ENCODE measurements around the gene FAF2. TPM values are rescaled to one million over a fixed set of nuclear protein-coding genes. Genes with fewer than 3 reads are reported as not detected.

Gene FAF2
- total and polyA plus RNA-seq, 4 donors = 12.7 to 28.3 (median 16.5) TPM

DNA sequence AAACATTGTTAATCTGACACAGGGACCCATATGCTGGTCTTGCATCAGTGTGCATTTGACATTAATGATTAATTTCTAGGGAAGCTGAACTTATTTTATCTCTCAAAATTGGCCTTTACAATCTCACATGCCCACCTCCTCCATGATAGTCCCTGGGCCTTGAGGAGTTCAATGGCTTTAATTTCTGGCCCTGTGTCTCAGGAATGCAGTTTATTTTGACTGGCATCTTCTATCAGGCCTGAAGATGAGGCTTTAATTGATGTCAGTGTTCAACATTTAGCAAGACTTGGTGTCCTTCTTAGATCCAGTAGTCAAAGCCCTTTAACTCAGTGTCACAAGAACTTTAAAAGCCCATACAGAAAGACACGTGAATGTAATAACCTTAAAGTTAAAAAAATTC lies 21.3 kb upstream of the FAF2 start:
- WGBS = 73% methylated on average over 1 of the region's 1 CpG
- Histone ChIP-seq H3K27ac (ENCODE audit: low read depth in 1 of 2, low read length in 2 of 2) (no peak overlapping the region), H3K4me1 (ENCODE audit: control insufficient read depth in 4 of 4, insufficient read depth in 4 of 4, low read length in 3 of 4) (no peaks in the 10 kb centered on the region), H3K36me3 (ENCODE audit: control insufficient read depth in 4 of 4, insufficient read depth in 3 of 4, low read depth in 1 of 4, low read length in 3 of 4) (no peaks in the 10 kb centered on the region), H3K27me3 (ENCODE audit: control insufficient read depth in 4 of 4, insufficient read depth in 4 of 4, low read length in 3 of 4) (peaks cover 0 to 2% (median 0%) of the 10 kb centered on the region in 4 donors), H3K4me3 (ENCODE audit: low read depth in 1 of 3, low read length in 3 of 3) (no peak overlapping the region), H3K9me3 (ENCODE audit: control insufficient read depth in 4 of 4, low read length in 3 of 4) (no peaks in the 10 kb centered on the region), H3K9ac (ENCODE audit: low read depth in 1 of 2, low read length in 2 of 2) (no peak overlapping the region)
- TF ChIP-seq, protein P1, sequence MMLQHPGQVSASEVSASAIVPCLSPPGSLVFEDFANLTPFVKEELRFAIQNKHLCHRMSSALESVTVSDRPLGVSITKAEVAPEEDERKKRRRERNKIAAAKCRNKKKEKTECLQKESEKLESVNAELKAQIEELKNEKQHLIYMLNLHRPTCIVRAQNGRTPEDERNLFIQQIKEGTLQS (IDR thresholded peaks at IDR 0.05) = no peak
- TF ChIP-seq EGR1 (IDR thresholded peaks at IDR 0.05; ENCODE audit: low read depth in 2 of 2) = no peak
- TF ChIP-seq, protein P2, sequence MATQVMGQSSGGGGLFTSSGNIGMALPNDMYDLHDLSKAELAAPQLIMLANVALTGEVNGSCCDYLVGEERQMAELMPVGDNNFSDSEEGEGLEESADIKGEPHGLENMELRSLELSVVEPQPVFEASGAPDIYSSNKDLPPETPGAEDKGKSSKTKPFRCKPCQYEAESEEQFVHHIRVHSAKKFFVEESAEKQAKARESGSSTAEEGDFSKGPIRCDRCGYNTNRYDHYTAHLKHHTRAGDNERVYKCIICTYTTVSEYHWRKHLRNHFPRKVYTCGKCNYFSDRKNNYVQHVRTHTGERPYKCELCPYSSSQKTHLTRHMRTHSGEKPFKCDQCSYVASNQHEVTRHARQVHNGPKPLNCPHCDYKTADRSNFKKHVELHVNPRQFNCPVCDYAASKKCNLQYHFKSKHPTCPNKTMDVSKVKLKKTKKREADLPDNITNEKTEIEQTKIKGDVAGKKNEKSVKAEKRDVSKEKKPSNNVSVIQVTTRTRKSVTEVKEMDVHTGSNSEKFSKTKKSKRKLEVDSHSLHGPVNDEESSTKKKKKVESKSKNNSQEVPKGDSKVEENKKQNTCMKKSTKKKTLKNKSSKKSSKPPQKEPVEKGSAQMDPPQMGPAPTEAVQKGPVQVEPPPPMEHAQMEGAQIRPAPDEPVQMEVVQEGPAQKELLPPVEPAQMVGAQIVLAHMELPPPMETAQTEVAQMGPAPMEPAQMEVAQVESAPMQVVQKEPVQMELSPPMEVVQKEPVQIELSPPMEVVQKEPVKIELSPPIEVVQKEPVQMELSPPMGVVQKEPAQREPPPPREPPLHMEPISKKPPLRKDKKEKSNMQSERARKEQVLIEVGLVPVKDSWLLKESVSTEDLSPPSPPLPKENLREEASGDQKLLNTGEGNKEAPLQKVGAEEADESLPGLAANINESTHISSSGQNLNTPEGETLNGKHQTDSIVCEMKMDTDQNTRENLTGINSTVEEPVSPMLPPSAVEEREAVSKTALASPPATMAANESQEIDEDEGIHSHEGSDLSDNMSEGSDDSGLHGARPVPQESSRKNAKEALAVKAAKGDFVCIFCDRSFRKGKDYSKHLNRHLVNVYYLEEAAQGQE (IDR thresholded peaks at IDR 0.05) = no peak
- TF ChIP-seq FOXA2 (IDR thresholded peaks at IDR 0.05) = no peak
- TF ChIP-seq, protein P3, sequence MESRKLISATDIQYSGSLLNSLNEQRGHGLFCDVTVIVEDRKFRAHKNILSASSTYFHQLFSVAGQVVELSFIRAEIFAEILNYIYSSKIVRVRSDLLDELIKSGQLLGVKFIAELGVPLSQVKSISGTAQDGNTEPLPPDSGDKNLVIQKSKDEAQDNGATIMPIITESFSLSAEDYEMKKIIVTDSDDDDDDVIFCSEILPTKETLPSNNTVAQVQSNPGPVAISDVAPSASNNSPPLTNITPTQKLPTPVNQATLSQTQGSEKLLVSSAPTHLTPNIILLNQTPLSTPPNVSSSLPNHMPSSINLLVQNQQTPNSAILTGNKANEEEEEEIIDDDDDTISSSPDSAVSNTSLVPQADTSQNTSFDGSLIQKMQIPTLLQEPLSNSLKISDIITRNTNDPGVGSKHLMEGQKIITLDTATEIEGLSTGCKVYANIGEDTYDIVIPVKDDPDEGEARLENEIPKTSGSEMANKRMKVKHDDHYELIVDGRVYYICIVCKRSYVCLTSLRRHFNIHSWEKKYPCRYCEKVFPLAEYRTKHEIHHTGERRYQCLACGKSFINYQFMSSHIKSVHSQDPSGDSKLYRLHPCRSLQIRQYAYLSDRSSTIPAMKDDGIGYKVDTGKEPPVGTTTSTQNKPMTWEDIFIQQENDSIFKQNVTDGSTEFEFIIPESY (IDR thresholded peaks at IDR 0.05) = no peak
- no peak for TF ChIP-seq HNF4A (conservative IDR thresholded peaks at IDR 0.05)
- TF ChIP-seq TAF1 (conservative IDR thresholded peaks at IDR 0.05) = no peak
- no peak for TF ChIP-seq JUND (IDR thresholded peaks at IDR 0.05)
- TF ChIP-seq RXRA (IDR thresholded peaks at IDR 0.05) = no peak
- TF ChIP-seq GABPA (IDR thresholded peaks at IDR 0.05 in 1 of 2, conservative IDR thresholded peaks at IDR 0.05 in 1 of 2) = no peak
- no peak for TF ChIP-seq HNF4G (IDR thresholded peaks at IDR 0.05)
- no peak for TF ChIP-seq RAD21 (IDR thresholded peaks at IDR 0.05)
- TF ChIP-seq NR2F2 (IDR thresholded peaks at IDR 0.05) = no peak
- TF ChIP-seq FOXA1 (IDR thresholded peaks at IDR 0.05) = no peak
- DNase-seq (ENCODE audit: low spot score) = no peak

- WGBS = 76% methylated on average over 4 of the region's 4 CpGs
- no peak for DNase-seq (ENCODE audit: low spot score)
- no peaks in the 10 kb centered on the region for H3K36me3 ChIP-seq (ENCODE audit: control insufficient read depth in 4 of 4, insufficient read depth in 3 of 4, low read depth in 1 of 4, low read length in 3 of 4)
- H3K9ac ChIP-seq (ENCODE audit: low read depth in 1 of 2, low read length in 2 of 2) = no peak overlapping the region
- H3K27me3 ChIP-seq (ENCODE audit: control insufficient read depth in 4 of 4, insufficient read depth in 4 of 4, low read length in 3 of 4) = peaks cover 0 to 2% (median 0%) of the 10 kb centered on the region in 4 donors
- no peak overlapping the region for H3K4me3 ChIP-seq (ENCODE audit: low read depth in 1 of 3, low read length in 3 of 3)
- TF ChIP-seq RXRA (IDR thresholded peaks at IDR 0.05) (no peak), SP1 (IDR thresholded peaks at IDR 0.05) (no peak), HNF4G (IDR thresholded peaks at IDR 0.05) (no peak), GABPA (IDR thresholded peaks at IDR 0.05 in 1 of 2, conservative IDR thresholded peaks at IDR 0.05 in 1 of 2) (no peak)
- TF ChIP-seq, protein P4, sequence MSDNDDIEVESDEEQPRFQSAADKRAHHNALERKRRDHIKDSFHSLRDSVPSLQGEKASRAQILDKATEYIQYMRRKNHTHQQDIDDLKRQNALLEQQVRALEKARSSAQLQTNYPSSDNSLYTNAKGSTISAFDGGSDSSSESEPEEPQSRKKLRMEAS (IDR thresholded peaks at IDR 0.05) = no peak
- TF ChIP-seq, protein P5, sequence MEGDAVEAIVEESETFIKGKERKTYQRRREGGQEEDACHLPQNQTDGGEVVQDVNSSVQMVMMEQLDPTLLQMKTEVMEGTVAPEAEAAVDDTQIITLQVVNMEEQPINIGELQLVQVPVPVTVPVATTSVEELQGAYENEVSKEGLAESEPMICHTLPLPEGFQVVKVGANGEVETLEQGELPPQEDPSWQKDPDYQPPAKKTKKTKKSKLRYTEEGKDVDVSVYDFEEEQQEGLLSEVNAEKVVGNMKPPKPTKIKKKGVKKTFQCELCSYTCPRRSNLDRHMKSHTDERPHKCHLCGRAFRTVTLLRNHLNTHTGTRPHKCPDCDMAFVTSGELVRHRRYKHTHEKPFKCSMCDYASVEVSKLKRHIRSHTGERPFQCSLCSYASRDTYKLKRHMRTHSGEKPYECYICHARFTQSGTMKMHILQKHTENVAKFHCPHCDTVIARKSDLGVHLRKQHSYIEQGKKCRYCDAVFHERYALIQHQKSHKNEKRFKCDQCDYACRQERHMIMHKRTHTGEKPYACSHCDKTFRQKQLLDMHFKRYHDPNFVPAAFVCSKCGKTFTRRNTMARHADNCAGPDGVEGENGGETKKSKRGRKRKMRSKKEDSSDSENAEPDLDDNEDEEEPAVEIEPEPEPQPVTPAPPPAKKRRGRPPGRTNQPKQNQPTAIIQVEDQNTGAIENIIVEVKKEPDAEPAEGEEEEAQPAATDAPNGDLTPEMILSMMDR (IDR thresholded peaks at IDR 0.05; ENCODE audit: low read depth, low read length, missing input control) = no peak
- no peaks in the 10 kb centered on the region for H3K4me1 ChIP-seq (ENCODE audit: control insufficient read depth in 4 of 4, insufficient read depth in 4 of 4, low read length in 3 of 4)
- no peak overlapping the region for H3K27ac ChIP-seq (ENCODE audit: low read depth in 1 of 2, low read length in 2 of 2)
- no peaks in the 10 kb centered on the region for H3K9me3 ChIP-seq (ENCODE audit: control insufficient read depth in 4 of 4, low read length in 3 of 4)
Measured at GRCh38 chr5:176427971-176428370, 20.2 kb upstream of the FAF2 start.

Data from liver (tissue), 9 donors.